ENCODE results near the gene EPG5.
A peak's percentile ranks its signal among the peaks of the same experiment; 100 is the strongest.

The EPG5 gene

DNA sequence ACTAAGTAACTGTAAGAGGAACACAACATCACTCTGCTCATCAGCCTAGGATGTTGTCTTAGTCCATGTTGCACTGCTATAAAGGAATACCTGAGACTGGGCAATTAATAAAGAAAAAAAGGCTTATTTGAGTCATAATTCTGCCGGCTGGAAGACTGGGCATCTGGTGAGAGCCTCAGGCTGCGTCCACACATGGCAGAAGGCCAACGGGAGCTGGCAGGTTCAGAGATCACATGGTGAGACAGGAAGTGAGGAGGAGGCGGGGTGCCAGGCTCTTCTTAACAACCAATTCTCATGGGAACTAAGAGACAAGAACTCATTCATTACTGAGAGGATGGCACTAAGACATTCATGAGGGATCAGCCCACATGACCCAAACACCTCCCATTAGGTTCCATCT is 46.8 kb downstream of the EPG5 start:
- no peak for DNase-seq (ENCODE audit: low read depth in 3 of 3, low spot score in 1 of 3)

DNA sequence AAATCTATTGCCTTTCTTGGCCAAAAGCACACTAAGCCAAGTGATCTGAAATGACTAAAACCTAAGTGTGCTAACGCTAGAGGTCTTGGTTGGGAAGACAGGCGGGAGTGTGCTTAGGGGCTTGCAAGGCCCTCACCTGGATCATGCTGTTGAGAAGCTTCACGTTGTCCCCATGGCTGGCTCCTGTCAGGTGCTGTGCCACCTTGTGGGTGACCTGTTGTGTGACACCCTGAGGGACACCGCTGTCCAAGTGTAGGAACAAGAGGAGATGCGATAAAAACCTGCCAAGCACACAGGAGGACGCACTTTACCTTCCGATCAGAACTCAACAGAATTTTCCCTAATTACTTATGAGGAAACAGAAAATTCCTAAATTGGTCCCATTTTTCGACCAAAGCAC is 50.8 kb downstream of the EPG5 start:
- DNase-seq (ENCODE audit: low read depth in 3 of 3, low spot score in 1 of 3): no peak

DNA sequence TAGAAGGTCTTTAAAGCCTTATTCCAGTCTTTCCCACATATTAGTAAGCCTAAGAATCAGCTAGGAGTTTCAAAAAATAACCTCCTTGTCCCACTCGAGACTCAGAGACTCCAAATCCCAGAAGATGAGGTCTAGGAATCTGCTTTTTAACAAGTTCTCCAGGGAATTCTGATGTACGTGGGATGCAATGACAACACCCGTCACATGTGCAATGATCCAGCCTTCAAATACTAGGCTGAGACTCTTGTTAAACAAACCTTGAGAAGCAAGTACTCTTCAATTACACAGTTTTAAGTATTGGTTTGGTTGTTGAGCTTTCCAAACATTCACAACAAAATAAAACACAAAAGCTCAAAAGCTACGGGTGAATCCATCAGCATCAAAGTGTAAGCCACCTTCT is 53.9 kb downstream of the EPG5 start:
- no peak for DNase-seq (ENCODE audit: low read depth in 3 of 3, low spot score in 1 of 3)

DNA sequence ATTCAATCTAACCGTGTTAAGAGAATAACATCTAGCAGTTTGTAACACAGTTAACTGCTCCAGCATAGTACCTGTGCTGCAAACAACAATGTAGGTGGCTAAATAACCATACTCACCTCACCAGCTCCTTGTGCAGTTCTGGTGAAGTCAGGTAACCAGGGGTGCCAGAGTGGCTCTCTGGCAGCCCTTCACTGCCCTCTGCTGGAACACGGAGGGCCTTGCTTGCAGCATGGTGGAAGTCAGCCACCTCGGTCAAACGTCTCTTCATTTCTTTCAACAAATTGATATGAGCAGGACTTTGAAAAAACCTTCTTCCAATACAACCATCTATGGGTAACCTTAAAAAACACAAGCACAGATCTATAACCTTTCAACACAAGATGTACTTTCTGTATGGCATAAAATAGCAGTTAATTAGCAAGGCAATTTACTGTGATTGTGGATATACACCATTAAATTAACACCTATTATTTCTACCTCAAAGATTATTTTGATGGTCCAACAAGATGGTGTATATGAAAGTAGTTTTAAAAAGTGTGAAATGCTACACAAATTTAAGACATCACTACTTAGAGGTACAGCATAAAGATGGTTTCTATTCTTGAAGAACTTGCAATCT is 56.6 kb downstream of the EPG5 start:
- DNase-seq (ENCODE audit: low read depth in 3 of 3, low spot score in 1 of 3): peak; percentile 13 to 48 (median 23)

DNA sequence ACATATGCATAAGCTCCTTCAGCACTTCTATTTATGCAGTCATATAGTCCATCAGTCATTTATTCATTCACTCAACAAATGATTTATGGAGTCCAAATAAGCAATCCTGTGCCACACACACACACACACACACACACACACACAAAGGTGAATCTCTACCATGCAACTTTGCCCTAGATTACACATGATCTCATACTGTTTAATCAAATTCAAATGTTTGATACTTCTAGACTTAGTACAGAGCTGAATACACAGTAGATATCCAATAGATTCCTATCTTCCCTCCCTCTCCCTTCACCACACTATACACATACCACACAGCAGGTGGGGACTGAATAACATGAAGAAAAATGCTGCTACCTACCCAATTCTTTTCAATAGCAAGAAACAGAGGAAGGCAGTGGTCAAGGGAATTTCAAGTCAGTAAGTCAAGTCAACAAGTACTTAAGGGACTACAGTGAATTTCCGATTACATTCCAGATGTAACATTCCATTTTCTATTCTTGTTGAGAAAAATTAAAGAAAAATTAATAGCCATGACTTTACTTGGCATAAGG is 65.4 kb downstream of the EPG5 start:
- DNase-seq (ENCODE audit: low read depth in 3 of 3, low spot score in 1 of 3): no peak

DNA sequence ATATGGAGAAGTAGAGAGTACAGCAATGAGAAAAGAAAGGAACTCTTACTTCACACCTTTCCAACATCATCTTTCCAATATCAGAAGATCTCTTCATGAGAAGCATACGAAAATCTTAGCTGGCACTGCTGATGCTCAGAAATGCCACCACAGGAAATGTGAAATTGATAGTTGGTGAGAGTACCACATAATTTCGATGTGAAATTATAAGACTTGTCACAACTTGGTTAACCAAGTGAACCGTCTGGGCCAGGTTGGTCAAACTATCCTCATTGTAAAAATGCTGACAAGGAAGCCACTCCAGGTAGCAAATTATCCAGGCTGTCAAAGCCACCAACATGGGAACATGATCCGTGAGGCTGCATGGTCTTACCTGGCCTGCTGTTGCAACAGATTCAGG is 66.5 kb downstream of the EPG5 start:
- DNase-seq (ENCODE audit: low read depth in 3 of 3, low spot score in 1 of 3): no peak

DNA sequence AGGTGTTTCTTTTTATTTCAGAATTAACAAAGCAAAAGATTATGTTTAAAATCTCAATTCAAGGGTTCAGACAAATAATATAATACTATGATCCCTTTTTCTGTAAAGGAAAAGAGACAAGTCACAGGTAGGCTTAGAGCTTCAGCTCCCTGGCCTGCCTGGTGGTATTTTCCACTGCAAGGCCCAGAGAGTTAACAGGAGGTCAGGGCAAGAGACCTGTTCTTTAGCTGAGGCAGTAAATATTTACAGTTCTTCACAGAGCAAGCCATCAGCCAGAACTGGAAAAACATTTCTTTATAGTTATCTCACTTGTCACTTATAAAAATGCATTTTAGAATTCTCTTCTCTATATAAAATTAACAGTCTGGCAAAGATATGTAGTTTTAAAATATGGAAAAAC is 70.1 kb downstream of the EPG5 start:
- no peak for DNase-seq (ENCODE audit: low read depth in 3 of 3, low spot score in 1 of 3)

DNA sequence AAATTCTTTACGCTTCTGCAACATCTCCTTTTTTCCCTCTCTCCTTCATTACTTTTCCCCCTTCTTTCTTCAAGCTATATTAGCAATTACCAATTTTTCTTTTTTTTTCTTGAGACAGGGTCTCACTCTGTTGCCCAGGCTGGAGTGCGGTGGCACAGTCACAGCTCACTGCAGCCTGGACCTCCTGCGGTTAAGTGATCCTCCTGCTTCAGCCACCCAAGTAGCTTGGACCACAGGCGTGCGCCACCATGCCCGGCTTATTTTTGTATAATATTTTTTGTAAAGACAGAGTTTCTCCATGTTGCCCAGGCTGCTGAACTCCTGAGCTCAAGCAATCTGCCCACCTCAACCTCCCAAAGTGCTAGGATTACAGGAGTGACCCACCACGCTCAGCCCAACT is 70.7 kb downstream of the EPG5 start:
- DNase-seq (ENCODE audit: low read depth in 3 of 3, low spot score in 1 of 3): no peak

DNA sequence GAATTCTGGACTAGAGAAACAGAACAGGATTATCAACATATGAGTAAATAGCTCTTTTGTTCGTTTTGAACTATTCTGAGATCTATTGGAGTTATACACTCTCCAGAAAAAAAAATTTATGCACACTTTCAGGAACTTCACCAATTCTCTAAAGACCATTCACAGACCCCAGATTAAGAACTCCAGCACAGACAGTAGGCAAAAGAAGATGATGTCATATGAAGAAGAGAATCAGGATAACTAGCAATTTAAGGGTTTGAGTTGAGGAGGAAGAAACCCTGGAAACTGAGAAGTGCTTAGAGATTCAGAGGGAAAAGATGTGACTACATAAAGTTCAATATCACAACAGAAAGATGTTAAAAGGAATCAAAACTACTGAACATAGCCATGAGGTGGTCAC is 71.8 kb downstream of the EPG5 start:
- no peak for DNase-seq (ENCODE audit: low read depth in 3 of 3, low spot score in 1 of 3)

DNA sequence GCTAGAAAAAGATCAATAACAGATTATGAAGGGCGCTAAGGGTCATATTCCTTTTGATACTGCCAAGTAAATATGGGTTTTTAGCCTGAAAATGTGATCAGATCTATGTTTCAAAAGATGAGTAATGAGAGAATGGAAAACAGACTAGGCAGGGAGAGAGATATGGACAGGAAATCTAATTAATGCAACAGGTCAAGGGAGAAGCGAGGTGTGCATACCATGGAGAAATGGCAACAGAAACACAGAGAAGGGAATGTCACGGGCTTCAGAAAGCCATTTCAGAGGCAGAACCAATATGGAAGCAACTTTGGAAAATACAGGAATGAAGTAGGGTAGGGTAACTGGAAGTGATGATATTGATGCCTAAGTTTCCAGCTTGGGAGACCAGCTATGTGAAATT is 72.3 kb downstream of the EPG5 start:
- no peak for DNase-seq (ENCODE audit: low read depth in 3 of 3, low spot score in 1 of 3)

DNA sequence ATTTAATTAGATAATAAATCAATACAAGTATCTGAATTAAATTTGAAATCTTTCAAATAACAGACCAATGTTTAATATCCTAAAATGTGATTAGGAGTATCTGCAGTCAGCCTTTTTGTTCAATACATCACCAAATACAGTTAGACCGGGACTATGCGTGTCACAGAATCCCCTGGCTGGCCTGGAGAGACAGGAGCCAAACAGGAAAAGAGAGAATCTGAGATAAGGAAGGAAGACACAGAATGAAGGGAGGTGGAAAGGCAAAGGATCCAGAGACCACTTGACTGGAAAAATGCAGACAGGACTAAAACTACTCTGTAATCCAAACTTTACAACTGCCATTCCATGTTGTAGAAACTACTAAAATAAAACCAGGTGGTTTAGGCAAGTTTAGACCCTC is 75.3 kb downstream of the EPG5 start:
- DNase-seq (ENCODE audit: low read depth in 3 of 3, low spot score in 1 of 3): no peak

DNA sequence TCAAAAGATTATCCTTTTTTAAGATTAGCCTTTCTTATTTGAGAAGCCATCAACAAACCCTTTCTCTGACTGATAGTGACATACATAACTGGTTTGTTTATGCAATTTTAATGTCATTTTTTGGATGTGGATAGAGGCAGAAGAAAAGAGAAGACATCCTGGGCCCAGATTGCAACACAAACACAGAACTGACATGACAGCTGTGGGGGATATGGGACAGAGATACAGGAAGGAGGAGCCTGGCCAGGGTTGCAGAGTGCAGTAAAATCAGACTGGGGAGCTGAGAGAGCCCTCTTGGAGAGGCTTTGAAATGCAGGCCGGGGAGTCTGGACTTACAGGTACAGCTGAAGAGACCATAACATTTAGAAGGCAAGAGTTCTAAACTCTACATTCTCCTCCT is 76.5 kb downstream of the EPG5 start:
- no peak for DNase-seq (ENCODE audit: low read depth in 3 of 3, low spot score in 1 of 3)

DNA sequence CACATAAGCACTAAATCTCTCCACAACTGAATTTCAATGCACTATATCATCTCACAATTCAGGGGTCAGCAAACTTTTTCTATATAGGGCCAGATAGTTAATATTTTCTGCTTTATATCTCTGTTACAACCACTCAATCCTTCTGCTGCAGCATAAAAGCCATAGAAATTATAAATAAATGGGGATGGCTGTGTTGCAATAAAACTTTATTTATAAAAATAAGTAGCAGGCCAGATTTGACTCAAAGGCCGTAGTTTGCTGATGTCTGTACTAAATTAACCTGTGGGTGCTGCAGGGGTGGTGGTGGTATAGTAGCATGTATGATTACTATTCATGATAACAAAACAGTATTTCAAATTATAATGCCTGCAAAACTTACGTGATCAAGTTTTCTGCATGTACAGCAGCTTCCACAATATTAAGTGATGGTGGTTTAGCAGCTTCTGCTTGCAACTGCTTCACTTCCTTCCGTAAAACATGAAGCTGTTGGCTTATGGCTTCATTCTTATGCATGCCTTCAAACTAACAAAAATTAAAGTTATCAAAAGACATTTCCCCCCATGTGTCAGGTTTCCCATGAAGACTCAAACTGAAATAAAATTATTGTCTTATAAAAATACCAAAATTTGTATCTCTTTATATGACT is 77.6 kb downstream of the EPG5 start:
- no peak for DNase-seq (ENCODE audit: low read depth in 3 of 3, low spot score in 1 of 3)

DNA sequence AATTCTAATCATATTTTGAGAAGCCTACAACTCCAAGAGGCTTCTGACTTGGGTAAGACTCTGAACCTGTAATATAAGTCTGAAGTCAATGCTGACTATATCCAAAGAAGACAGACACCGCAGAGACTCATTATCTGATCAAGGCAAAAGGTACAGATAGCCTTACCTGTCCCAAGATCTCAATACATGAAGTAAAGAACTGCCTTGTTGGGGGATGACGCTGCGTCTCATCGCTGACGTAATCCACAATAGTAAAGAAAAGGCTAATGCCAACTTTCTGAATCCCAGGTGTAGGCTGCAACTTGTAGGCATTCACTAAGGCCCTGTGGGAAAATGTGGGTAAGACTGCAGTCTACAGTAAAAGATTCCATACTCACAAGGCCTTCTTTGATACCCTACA is 79.5 kb downstream of the EPG5 start:
- DNase-seq (ENCODE audit: low read depth in 3 of 3, low spot score in 1 of 3): no peak

DNA sequence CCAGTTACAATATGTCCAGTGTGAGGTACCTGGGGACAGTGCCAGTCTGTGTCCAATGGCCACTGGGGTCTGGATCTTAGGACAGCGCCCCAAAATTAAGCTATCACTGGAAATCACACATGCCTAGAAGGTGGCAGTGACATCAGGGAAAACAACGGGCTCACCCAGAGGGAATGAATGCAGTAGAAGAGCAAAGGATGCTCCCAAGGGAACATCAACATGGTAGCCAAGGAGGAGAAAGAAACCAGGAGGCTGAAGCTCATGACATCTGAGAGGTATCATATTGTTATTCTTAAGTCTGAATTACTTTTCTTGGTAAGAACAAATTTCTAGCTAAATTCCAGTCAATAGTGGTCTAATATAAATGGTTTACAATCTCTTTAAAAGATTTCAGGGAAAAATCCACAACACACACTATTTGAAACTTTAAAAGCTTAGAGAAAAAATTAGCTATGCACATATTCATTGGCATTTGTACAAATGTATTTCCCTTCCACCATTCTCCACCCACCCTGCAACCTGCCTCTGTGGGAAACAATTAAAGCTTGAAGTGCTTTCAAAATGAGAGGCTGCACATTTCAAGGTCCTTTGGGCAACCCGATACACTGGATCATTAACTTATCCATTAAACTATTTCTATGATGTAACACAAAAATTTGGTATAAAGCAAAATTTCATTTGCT is 86.1 kb downstream of the EPG5 start:
- no peak for DNase-seq (ENCODE audit: low read depth in 3 of 3, low spot score in 1 of 3)

DNA sequence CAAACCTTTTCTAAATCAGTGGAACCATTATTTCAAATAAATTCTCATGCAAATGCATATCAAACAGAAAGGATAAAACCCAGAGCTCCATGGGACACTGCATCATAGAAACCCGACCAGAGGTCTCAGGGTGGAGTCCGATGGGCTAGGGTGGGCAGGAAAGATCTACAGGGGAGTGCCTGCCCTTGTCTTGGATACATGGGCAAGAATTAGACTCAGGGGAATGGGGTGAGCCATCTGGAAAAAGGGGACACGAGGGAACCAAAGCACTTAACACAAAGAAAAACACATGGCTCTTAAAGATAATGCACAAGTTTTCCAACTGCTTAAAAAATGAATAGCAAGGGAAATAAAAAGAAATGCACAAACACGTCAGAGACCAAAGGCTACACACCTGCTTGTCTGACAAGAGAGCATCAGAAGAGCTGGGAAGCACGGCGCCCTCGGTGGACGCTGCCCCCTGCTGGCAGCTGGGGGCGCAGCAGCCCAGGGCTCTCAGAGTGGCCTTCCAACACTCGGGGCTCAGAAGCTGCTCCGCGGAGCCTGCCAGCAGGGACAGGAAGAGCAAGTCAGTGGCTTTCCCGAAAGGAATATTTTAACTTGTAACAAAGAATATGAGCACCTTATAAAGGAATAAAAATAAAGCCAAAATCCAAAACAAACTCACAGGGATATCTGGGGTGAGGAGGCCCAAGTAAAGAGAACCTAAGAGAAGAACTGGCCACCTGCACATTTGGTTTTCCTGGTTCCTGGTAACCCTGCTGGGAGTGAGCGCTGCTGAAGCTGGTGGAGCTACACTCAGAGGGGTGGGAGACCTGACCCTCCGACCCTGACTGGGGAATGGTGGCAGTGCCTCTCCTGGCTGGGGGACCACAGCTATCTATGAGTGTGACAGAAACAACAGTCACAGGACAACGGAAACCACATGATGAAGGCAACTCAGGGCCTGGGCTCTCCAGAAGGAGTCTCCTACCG is 87.2 kb downstream of the EPG5 start:
- DNase-seq (ENCODE audit: low read depth in 3 of 3, low spot score in 1 of 3): peak; percentile 34 to 80 (median 53)

DNA sequence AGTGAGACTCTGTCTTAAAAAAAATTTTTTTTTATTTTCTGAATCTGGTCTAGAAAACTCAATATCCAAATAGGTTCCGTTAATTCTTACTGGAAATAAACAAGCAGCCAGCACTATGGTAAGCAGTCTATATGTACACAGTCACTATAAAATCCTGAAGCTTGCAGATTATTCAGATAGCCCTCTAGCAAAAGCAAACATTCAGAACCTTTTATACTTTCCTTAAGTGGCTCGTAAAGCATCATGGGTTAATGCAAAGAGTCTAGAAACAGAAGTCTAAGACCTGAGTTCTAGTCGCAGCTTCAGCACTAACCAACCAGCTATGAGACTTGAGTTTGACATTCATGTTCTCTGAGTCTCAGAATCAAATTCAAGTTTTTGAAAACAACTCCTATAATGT is 89.7 kb downstream of the EPG5 start:
- no peak for DNase-seq (ENCODE audit: low read depth in 3 of 3, low spot score in 1 of 3)

DNA sequence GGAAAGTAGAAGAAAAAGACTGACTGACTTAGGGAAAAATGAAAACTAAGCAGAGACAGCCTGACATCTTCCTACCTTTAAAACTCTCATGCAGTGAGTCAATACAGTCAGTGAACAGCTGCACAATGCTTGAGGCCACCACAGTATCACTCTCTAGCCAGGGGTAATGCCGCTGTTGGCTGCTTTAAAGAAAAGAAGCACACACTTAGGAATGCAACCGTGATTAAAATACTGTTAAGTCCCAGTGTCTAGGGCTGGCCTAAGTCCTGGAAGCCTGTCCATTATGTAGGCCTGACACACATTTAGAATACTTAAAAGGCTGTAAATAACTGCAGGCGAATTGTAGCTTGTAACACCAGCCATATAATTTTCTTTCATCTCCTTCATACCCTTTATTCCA is 91.0 kb downstream of the EPG5 start:
- DNase-seq (ENCODE audit: low read depth in 3 of 3, low spot score in 1 of 3): no peak

DNA sequence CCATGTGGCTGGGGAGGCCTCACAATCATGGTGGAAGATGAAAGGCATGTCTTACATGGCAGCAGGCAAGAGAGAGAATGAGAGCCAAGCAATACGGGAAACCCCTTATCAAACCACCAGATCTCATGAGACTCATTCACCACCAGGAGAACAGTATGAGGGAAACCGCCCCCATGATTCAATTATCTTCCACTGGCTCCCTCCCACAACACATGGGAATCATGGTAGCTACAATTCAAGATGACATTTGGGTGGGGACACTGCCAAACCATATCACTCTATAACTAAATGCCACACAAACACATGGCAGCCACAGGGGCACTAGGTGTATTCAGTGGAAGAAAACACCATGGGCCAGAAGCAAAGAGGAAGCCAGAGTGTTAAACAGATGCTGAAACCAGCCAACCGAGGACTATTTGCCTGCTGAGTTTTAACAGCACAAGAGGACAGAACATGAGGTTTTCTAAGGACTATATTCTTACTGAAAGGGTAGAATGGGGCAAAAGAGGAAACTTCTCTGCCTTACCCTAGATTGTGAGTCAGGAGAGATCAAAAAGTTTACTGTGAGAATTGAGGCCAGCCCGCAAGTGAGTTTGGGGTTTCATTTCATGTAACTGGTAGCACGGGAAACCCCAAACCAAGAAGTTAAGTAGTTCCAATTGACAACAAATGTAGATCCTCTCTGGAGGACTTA is 92.5 kb downstream of the EPG5 start:
- DNase-seq (ENCODE audit: low read depth in 3 of 3, low spot score in 1 of 3): peak in 1 of 3 donors; percentile 13

DNA sequence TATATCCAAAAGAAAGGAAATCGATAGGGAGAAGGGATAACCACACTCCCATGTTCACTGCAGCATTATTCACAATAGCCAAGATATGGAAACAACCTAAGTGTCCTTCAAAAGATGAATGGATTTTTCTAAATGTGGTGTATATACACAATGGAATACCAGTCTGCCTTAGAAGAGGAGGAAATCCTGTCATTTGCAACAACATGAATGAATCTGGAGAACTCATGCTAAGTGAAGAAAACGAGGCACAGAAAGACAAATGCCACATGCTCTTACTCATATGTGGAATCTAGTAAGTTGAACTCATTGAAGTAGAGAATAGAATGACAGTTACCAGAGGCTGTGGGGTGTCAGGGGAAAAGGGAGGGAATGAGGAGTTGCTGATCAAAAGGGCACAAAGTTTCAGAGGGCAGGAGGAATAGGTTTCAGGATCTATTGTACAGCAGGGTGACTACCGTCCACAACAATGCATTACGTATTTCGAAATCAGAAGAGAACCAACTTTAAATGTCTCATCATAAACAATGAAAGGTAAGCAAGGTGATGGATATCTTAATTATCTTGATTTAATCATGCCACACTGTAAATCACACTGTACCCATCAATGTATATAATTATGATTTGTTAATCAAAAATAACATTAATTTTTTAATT is 95.6 kb downstream of the EPG5 start:
- no peak for DNase-seq (ENCODE audit: low read depth in 3 of 3, low spot score in 1 of 3)

All from stimulated activated CD4-positive, alpha-beta T cell treated with anti-CD3 and anti-CD28 coated beads, TNF-alpha, amount 100 ng/mL, for 1 hour (primary cell).